Stimulated activated CD4-positive, alpha-beta T cell treated with anti-CD3 and anti-CD28 coated beads, Interleukin-2, amount 100 ng/mL, for 4 hours (primary cell): ENCODE data around the gene R3HDM2.

Source experiments
- DNase-seq: peaks from one replicate; pipeline ENCODE4 v3.0.0-alpha.2; 2020; ENCODE audit warnings: low read depth

Gene R3HDM2

GRCh38 chr12:57467212-57467874 is 36.5 kb upstream of the R3HDM2 start:
- no peak for DNase-seq

GRCh38 chr12:57465747-57466505 is 35.1 kb upstream of the R3HDM2 start:
- DNase-seq = no peak

GRCh38 chr12:57465030-57465746 is 34.3 kb upstream of the R3HDM2 start:
- DNase-seq = no peak

- DNase-seq = no peak
Observed at GRCh38 chr12:57464569-57464968, 33.7 kb upstream of the R3HDM2 start.

DNA sequence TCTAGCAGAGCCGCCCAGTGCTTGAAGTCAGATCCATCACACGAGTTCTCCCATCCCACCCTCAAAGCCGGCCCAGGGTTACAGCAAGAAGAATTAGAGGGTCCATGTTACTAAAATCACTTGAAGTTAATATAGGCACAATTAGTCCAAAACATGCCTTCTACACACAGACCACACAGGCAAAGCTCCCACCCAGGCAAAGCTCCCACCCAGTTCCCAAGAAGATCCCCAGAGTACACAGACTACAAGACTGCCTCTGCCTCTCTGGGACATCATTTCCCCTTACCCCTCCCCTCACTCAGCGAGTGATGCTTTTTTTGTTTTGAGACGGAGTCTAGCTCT is 32.0 kb upstream of the R3HDM2 start:
- DNase-seq = no peak

DNA sequence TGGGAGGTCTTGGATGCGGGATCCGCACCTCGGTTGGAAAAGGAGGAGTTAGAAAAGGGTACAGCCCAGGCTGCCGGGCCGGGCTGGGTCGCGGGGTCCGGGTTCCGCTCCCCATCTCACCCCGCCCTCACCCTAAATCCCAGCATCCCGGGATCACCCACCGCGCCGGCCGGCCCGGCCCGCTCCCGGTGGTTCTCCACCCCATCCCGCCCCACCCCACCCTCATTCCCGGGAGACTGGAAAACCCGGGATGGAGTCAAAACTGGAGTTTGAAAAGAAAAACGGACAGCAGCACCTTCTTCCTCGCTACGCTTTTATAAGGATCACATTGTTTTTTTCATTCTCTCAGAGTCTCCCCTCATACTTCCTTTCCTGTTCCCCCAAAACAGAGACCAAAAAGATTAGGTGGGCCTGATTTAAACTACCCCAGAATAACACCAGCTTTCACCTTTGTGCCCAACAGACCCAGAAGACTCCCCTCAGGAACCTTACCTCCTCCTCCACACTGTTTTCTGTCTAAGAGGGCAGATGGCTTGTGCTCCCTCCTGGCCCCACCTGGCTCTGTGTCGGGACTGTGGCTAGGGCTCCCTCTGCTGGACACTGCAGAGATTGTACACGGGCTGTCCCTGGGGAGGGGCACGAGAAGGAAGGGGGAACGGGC is 31.5 kb upstream of the R3HDM2 start:
- DNase-seq = peak; percentile 85

DNA sequence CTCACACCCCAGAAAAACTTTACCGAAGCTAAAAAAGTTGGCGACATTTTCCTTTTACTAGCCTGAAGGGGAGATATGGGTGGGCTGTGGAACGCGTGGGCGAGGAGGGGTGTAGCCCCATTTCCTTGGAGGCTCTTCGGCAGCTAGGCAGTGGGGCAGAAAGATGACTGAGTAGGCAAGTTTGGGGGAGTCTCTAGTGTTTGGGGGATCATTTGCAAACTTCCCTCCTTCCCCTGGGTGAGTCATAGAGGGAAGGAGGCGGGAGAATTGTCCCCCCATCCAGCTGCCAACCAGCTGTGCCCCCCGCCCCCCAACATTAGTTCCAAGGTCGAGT is 31.0 kb upstream of the R3HDM2 start:
- no peak for DNase-seq

DNA sequence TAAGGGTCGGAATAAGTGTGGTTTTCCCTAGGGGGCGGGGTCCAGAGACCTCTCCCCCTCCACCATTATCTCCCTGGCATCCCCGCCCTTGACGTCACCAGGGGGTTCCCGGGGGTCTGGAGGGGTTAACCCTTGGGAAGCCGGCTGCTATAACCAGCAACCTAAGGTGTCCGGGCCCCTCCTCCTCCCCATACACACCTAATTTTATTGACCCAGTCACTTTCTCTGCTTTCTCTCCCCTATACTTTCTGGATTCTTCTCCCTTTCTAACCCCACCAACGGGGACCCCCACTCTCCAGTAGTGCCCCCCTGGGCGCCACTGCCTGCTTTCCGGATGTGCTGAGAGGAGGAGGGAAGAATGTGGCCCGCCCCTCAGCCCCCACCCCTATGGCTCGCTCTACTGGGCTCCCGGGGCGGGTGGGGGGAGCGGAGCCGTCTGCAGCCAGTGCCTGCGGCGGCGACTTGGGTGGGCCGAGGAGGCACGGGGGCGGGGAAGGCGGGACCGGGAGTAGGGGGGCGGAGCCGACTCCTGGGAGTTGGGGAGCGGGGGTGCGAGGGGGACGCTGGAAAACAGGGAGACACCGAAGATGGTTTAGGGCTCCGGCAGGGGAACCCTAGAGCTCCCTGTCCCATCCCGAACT is 30.6 kb upstream of the R3HDM2 start:
- peak; percentile 18 for DNase-seq

DNA sequence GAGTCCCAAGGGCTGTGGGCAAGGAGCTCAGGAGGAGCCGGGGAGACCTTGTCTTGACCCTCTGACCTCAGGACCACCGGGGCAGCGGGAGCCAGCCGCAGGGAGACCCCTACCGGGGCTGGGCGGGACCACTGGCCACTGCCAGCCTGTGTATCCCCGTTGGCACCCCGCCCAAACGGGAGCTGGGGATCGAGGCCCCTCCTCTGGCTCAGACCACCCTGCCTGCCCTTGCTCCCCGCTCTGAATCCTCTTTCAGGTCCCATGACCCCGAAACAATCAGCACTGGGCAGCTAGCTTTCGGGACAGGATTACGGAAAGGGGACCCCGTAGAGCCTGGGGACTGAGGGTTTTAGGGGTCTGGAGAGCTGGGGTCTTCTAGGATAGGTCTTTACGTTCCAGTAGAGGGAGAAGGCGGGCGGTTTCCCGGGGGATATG is 30.0 kb upstream of the R3HDM2 start:
- DNase-seq = no peak

DNA sequence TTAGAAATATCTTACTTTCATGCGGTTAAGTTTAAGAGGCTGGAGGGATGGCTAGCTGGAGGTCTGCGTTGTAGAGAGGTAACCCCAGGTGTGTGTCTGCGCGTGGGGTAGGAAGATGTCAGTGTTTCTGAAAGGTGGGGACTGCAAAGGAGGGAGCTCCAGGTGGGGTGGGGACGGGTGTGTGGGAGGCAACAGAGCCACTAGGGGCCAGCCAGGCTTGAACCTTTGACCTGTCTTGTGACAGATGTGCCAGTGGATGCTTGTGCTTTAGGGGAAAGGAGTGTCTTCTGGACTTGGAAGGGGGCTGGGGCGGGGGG is 29.6 kb upstream of the R3HDM2 start:
- DNase-seq = no peak

- no peak for DNase-seq
Observed at GRCh38 chr12:57459750-57460467, 29.1 kb upstream of the R3HDM2 start, which contains the start of gene GLI1. TSS of gene GLI1 (plus strand) at chr12:57459785. CDS start at chr12:57463692, 3,907 bp downstream.

- DNase-seq = peak; percentile 91
Observed at GRCh38 chr12:57459055-57459749, 28.4 kb upstream of the R3HDM2 start.

DNA sequence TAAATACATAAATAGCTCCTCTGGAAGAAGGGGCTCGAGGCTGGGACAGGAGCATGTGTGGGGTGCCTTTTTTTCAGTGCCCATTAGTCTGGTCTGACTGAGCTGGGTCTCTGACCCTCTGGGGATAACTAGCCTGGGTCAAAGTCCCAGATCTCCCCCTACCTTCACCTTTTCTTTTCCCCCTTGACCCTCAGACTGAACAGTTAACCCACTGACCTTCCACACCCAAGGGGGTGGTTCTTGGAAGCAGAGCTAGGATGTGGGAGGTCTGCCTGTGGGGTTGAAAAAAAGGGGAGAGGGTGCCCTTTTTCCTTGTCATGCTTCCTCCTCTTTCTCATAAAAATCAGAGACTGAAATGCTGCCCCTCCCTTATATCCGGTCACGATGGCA is 27.8 kb upstream of the R3HDM2 start:
- DNase-seq = no peak

DNA sequence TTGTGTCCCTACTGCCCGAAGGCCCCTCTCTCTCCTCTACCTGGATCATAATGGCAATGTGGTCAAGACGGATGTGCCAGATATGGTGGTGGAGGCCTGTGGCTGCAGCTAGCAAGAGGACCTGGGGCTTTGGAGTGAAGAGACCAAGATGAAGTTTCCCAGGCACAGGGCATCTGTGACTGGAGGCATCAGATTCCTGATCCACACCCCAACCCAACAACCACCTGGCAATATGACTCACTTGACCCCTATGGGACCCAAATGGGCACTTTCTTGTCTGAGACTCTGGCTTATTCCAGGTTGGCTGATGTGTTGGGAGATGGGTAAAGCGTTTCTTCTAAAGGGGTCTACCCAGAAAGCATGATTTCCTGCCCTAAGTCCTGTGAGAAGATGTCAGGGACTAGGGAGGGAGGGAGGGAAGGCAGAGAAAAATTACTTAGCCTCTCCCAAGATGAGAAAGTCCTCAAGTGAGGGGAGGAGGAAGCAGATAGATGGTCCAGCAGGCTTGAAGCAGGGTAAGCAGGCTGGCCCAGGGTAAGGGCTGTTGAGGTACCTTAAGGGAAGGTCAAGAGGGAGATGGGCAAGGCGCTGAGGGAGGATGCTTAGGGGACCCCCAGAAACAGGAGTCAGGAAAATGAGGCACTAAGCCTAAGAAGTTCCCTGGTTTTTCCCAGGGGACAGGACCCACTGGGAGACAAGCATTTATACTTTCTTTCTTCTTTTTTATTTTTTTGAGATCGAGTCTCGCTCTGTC is 26.1 kb upstream of the R3HDM2 start:
- no peak for DNase-seq

DNA sequence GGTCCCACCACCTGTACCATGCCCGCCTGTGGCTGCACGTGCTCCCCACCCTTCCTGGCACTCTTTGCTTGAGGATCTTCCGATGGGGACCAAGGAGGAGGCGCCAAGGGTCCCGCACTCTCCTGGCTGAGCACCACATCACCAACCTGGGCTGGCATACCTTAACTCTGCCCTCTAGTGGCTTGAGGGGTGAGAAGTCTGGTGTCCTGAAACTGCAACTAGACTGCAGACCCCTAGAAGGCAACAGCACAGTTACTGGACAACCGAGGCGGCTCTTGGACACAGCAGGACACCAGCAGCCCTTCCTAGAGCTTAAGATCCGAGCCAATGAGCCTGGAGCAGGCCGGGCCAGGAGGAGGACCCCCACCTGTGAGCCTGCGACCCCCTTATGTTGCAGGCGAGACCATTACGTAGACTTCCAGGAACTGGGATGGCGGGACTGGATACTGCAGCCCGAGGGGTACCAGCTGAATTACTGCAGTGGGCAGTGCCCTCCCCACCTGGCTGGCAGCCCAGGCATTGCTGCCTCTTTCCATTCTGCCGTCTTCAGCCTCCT is 25.4 kb upstream of the R3HDM2 start:
- peak; percentile 27 for DNase-seq

DNA sequence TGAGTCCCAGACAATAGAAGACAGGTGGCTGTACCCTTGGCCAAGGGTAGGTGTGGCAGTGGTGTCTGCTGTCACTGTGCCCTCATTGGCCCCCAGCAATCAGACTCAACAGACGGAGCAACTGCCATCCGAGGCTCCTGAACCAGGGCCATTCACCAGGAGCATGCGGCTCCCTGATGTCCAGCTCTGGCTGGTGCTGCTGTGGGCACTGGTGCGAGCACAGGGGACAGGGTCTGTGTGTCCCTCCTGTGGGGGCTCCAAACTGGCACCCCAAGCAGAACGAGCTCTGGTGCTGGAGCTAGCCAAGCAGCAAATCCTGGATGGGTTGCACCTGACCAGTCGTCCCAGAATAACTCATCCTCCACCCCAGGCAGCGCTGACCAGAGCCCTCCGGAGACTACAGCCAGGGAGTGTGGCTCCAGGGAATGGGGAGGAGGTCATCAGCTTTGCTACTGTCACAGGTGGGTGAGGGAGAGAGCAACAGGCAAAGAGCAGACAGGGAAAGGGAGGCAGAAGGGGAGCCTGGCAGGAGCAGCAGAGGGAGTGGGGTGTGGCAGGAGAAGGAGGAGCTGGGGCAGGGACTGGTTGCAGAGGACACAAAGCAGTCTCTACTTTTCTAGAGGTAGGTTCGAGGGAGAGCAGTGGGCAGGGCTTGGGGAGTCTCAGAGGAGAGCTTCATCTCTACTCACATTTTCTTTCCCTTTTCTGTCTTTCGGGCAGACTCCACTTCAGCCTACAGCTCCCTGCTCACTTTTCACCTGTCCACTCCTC is 24.7 kb upstream of the R3HDM2 start:
- no peak for DNase-seq

DNA sequence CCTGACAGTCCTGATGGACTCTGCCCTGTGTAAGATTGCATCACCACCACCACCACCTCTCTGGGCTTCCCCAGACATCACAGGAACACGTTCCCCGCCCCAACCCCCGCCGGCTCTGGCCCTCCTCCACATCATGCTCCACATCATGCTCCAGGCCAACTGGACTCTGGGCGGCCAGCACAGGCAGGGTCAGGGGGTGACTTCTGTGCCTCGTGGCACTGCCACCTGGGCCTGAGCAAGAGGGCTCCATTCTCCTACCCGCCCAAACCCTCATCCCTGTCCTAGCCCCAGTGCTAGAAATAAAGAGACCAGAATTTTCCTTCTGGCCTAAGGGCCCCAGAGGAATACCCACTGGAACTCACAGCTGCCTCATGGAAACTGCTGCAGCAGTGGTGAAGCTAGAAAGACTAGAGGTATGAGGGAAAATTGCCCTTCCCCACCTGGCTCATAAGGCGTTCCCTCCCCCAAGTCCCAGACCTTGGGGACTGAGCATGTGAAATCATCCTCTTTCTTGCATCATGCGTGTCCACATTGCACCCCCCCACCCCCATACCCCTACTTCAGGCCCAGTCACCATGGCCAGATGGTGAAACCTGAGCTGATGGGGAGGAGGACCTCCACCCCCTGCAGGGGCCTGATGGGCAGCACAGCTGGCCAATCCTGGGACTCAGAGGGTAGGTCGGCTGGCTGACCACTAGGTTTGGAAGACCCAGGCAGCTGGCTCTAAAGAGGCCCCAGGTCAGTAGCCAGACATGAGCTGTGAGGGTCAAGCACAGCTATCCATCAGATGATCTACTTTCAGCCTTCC is 23.9 kb upstream of the R3HDM2 start, which contains the start of gene INHBE:
TSS of gene INHBE (plus strand) at position 742 of the 808 bp plus-strand sequence. CDS start 230 bp downstream, outside the sequence.
- DNase-seq = no peak

DNA sequence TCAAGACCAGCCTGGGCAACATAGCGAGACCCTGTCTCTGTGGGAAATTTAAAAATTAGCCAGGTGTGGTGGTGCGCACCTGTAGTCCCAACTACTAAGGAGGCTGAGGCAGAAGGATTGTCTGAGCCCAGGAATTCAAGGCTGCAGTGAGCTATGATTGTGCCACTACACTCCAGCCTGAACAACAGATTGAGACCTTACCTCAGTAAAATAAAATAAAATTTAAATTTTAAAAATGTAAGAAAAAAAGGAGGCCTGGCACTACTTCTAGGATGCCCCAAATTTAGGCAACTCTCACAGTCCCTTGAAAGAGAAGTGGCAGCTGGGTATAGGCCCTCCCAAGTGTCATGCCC is 23.3 kb upstream of the R3HDM2 start:
- DNase-seq = no peak
